A549 (cell line): ENCODE data around the gene RPS21. TPM values are rescaled to one million over a fixed set of nuclear protein-coding genes. Genes with fewer than 3 reads are reported as not detected.
"Not testable (repeated sequence)": the region's sequence is repeated elsewhere in the genome, so short reads cannot be mapped to it uniquely, and the experiment has no call there.

Source experiments
- ATAC-seq, 2 experiments: fragments of 200-7000 bp in 1 of 2; fragments of >200 bp in 1 of 2; cut with Nextera tagmentation in 1 of 2; cut with Tn5 transposase in 1 of 2; 3 replicates each; pipeline versions ENCODE4 v1.8.0 to v1.9.1; 2018 to 2020; ENCODE audit warnings: mild to moderate bottlenecking in 1 of 2, moderate library complexity in 1 of 2
- CTCF ChIA-PET: fragments of 300-600 bp; sonication (Branson Sonifier 250); formaldehyde crosslinking; extraction: SDS; loops from one replicate; lab custom pipeline; 2021; ENCODE audit warnings: antibody characterized with exemption, inconsistent platforms; lab: Yijun Ruan, JAX
- POLR2A ChIA-PET: fragments of 350-600 bp; formaldehyde crosslinking; extraction: SDS; loops from one replicate; lab custom pipeline; 2021; ENCODE audit warnings: antibody characterized with exemption, inconsistent platforms; lab: Yijun Ruan, JAX
- DNase-seq, 2 experiments: peaks; one replicate each; pipeline versions ENCODE4 v3.0.0 to v3.0.0-alpha.2; 2011 to 2016; ENCODE audit warnings: low read depth in 1 of 2, low spot score in 1 of 2
- FAIRE-seq: peaks from 2 replicates; lab custom pipeline; 2011; peaks lifted over from hg19 to GRCh38; lab: Jason Lieb, UNC
- H3K27ac ChIP-seq, 2 experiments: fragments of >200 bp; sonication (Bioruptor Twin); formaldehyde crosslinking; 3 replicates each; pipeline ENCODE4 v1.5.1; 2016 to 2017
- H3K4me1 ChIP-seq: fragments of >200 bp; sonication (Bioruptor Twin); formaldehyde crosslinking; 3 replicates; pipeline ENCODE4 v1.6.1; 2016
- H3K4me2 ChIP-seq: fragments of >200 bp; sonication (Bioruptor Twin); formaldehyde crosslinking; 3 replicates; pipeline ENCODE4 v1.6.1; 2016
- H3K4me3 ChIP-seq: fragments of >200 bp; sonication (Bioruptor Twin); formaldehyde crosslinking; 3 replicates; pipeline ENCODE4 v1.5.1; 2016
- H3K9me3 ChIP-seq: fragments of >200 bp; sonication (Bioruptor Twin); formaldehyde crosslinking; 3 replicates; pipeline ENCODE4 v1.6.1; 2016
- ATOH8 ChIP-seq: fragments of 250-450 bp; sonication (Bioruptor Pico); IDR thresholded peaks from 2 replicates; pipeline ENCODE4 v1.5.0; 2020; ENCODE audit warnings: low read depth, mild to moderate bottlenecking, moderate library complexity
- EHF ChIP-seq: fragments of 250-450 bp; sonication (Bioruptor Pico); IDR thresholded peaks from 2 replicates; pipeline ENCODE4 v1.5.0; 2020; ENCODE audit warnings: mild to moderate bottlenecking
- EHMT2 ChIP-seq: fragments of 200-600 bp; sonication (generic); IDR thresholded peaks from 2 replicates; pipeline ENCODE4 v1.6.1; 2016; ENCODE audit warnings: antibody characterized with exemption, low read depth, mild to moderate bottlenecking, moderate library complexity
- HEYL ChIP-seq: fragments of 250-450 bp; sonication (Bioruptor Pico); IDR thresholded peaks from 2 replicates; pipeline ENCODE4 v1.8.0; 2021; ENCODE audit warnings: mild to moderate bottlenecking, moderate library complexity
- JUN ChIP-seq, 2 experiments: fragments of >200 bp; sonication (Bioruptor Twin); formaldehyde crosslinking; IDR thresholded peaks; 2 replicates in 1 of 2; 3 replicates in 1 of 2; pipeline ENCODE4 v1.6.1; 2016 to 2017
- JUNB ChIP-seq: fragments of >200 bp; sonication (Bioruptor Twin); formaldehyde crosslinking; IDR thresholded peaks from 2 replicates; pipeline ENCODE4 v1.6.1; 2016
- KDM1A ChIP-seq: fragments of 200-600 bp; sonication (generic); IDR thresholded peaks from 2 replicates; pipeline ENCODE4 v1.6.1; 2016; ENCODE audit warnings: low read depth, mild to moderate bottlenecking
- MAFK ChIP-seq: fragments of 450-650 bp; IDR thresholded peaks from 2 replicates; pipeline ENCODE4 v1.6.1; 2014; ENCODE audit not compliant: partially characterized antibody
- NFE2L2 ChIP-seq: fragments of 150-350 bp; conservative IDR thresholded peaks from 2 replicates; pipeline ENCODE4 v1.6.1; 2014; ENCODE audit warnings: low read length
- PBX3 ChIP-seq: IDR thresholded peaks from 2 replicates; pipeline ENCODE4 v1.6.1; 2012
- RAD21 ChIP-seq, 2 experiments: fragments of >200 bp in 1 of 2; sonication (Bioruptor Twin) in 1 of 2; formaldehyde crosslinking in 1 of 2; IDR thresholded peaks in 1 of 2; conservative IDR thresholded peaks in 1 of 2; 2 replicates in 1 of 2; 3 replicates in 1 of 2; pipeline ENCODE4 v1.6.1; 2012 to 2018; ENCODE audit warnings: inconsistent platforms in 1 of 2
- TP53 ChIP-seq: fragments of 250-450 bp; sonication (Bioruptor Pico); IDR thresholded peaks from 2 replicates; pipeline ENCODE4 v1.5.0; 2021; ENCODE audit warnings: mild to moderate bottlenecking, moderate library complexity
- USF2 ChIP-seq: fragments of 450-650 bp; IDR thresholded peaks from 2 replicates; pipeline ENCODE4 v1.6.1; 2014; ENCODE audit warnings: antibody characterized with exemption
- WGBS: methylation state at CpG from one replicate; pipeline ENCODE4 v1.1.6; 2017; ENCODE audit errors: missing lambda C conversion rate; 5-methylcytosine and 5-hydroxymethylcytosine counted together
- polyA plus RNA-seq, 4 experiments: library from polyadenylated mRNA; depleted of rRNA in 3 of 4; stranded (reverse); fragments of >200 nt; fragmentation: RNase III in 1 of 4; extraction: RNeasy Plus Mini Kit Qiagen cat#74134 plus additional on column Dnase treatment in 1 of 4; gene quantifications; 2 replicates in 3 of 4; 3 replicates in 1 of 4; pipeline ENCODE4 v1.2.3, GENCODE V29; 2011 to 2017

RPS21 gene
- polyA plus RNA-seq, 2 of the 4 experiments (the other 2 are of a cell fraction) = 2,862 to 4,026 TPM

- Histone ChIP-seq H3K4me2 (peak overlapping the region; percentile 91), H3K4me3 (0 out of 3 replicates have a peak overlapping the region, but pooled peaks have one; percentile 100), H3K4me1 (peaks cover 67% of the 10 kb centered on the region), H3K27ac (peak overlapping the region; percentile 97 to 99), H3K9me3 (no peaks in the 10 kb centered on the region)
- TF ChIP-seq MAFK (no peak), JUNB (no peak), JUN (IDR thresholded peaks at IDR 0.05) (no peak), EHMT2 (no peak)
- 58% methylated on average over 16 of the region's 18 CpGs for WGBS
- ChIA-PET CTCF (interaction anchor here (1.0 to 12.6 kb wide), 5 partner anchors 8 to 62 kb away, joined by 3 to 290 read pairs (median 94); no protein-coding TSS in a partner anchor), POLR2A (interaction anchor here (1.1 kb wide), 1 partner anchor 16 kb away, joined by 3 read pairs; the partner anchor contains the start of gene RPS21)
- DNase-seq (no peak), ATAC-seq (no peak), FAIRE-seq (no peak)
Measured at GRCh38 chr20:62370807-62371587, 15.9 kb upstream of the RPS21 start.

GRCh38 chr20:62371588-62372041 is 15.3 kb upstream of the RPS21 start:
- Histone ChIP-seq H3K27ac (peak overlapping the region; percentile 97 to 99), H3K4me3 (no peak overlapping the region), H3K4me1 (peaks cover 73% of the 10 kb centered on the region), H3K4me2 (peak overlapping the region; percentile 91; the same call in 2 of the 3 replicates), H3K9me3 (no peaks in the 10 kb centered on the region)
- TF ChIP-seq USF2 (no peak), EHF (CRISPR knock-in tag) (no peak), RAD21 (conservative IDR thresholded peaks at IDR 0.05 in 1 of 2, IDR thresholded peaks at IDR 0.05 in 1 of 2) (no peak), ATOH8 (CRISPR knock-in tag) (no peak), NFE2L2 (no peak), HEYL (no peak), PBX3 (no peak), TP53 (no peak)
- DNase-seq (no peak), FAIRE-seq (no peak), ATAC-seq (no peak)
- ChIA-PET POLR2A (interaction anchor here (1.1 kb wide), 1 partner anchor 15 kb away, joined by 3 read pairs; the partner anchor contains the start of gene RPS21), CTCF (interaction anchor here (1.0 to 12.6 kb wide), 4 partner anchors 7 to 18 kb away, joined by 3 to 290 read pairs (median 49); no protein-coding TSS in a partner anchor)
- 95% methylated on average over 6 of the region's 8 CpGs for WGBS

GRCh38 chr20:62372042-62372993 is 14.6 kb upstream of the RPS21 start:
- Histone ChIP-seq H3K27ac (peak overlapping the region; percentile 97 to 99), H3K9me3 (no peaks in the 10 kb centered on the region), H3K4me3 (no peak overlapping the region), H3K4me1 (peaks cover 80% of the 10 kb centered on the region), H3K4me2 (peak overlapping the region; percentile 17; the same call in 1 of the 3 replicates)
- DNase-seq (peak in 1 of 2 experiments; percentile 46), FAIRE-seq (no peak), ATAC-seq (no peak)
- ChIA-PET POLR2A (no interaction called here), CTCF (interaction anchor here (1.0 to 12.6 kb wide), 3 partner anchors 7 to 19 kb away, joined by 3 to 290 read pairs (median 4); no protein-coding TSS in a partner anchor)
- TF ChIP-seq KDM1A = no peak
- TF ChIP-seq USF2 = no peak
- 86% methylated on average over 24 of the region's 29 CpGs for WGBS

- not testable (repeated sequence) for DNase-seq, FAIRE-seq
- H3K27ac ChIP-seq = peak overlapping the region; percentile 81 to 94; a peak in 5 of 6 replicates
Measured at GRCh38 chr20:62373631-62374179, 13.2 kb upstream of the RPS21 start.

More at GRCh38 chr20:62373631-62374179, 13.2 kb upstream of the RPS21 start:
- ATAC-seq, H3K4me3 ChIP-seq, POLR2A ChIA-PET, H3K9me3 ChIP-seq, H3K4me2 ChIP-seq: not testable (repeated sequence)
- peaks cover 83% of the 10 kb centered on the region for H3K4me1 ChIP-seq
- CTCF ChIA-PET = interaction anchor here (1.3 to 11.0 kb wide), 3 partner anchors 7 to 10 kb away, joined by 5 to 290 read pairs (median 6); partner anchors contain the start of gene LAMA5
- WGBS = 91% methylated on average over 21 of the region's 40 CpGs
